Umbilical cord (tissue), 2 donors: ENCODE results near the gene TMEM134. TPM values are rescaled to one million over a fixed set of nuclear protein-coding genes. Genes with fewer than 3 reads are reported as not detected.

Experiments
- DNase-seq: peaks from one replicate; pipeline ENCODE4 v3.0.0-alpha.2; 2015; ENCODE audit warnings: low spot score
- total RNA-seq: library from RNA; depleted of rRNA; stranded (reverse); fragments of >200 nt; gene quantifications from one replicate; pipeline ENCODE4 v1.2.3, GENCODE V29; 2014; ENCODE audit warnings: low replicate concordance; ENCODE audit not compliant: insufficient read depth

Gene TMEM134
- total RNA-seq, 1 donor from 2014 or later, result 10.6 TPM

- DNase-seq, result no peak
Observed at GRCh38 chr11:67422891-67423290, 46.2 kb downstream of the TMEM134 start.

DNA sequence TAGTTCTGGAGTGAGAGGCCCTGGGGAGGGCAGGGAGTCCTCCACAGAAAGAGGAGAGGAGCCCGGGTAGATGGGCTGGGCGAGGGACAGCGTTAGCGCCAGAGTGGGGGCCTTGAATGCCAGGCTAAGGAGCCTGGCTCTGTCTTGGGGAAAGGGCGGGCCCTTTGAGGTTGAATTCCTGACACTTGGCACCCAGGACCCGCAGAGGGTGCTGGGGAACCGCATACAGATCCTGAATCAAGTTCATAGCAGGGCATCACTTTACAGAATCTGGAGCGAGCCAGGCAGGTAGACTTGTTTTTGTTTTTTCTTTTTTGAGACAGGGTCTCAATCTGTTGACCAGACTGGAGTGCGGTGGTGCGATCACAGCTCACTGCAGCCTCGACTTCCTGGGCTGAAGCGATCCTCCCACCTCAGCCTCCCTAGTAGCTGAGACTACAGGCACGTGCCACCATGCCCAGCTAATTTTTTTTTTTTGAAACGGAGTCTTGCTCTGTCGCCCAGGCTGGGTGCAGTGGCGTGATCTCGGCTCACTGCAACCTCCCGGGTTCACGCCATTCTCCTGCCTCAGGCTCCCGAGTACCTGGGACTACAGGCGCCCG is 47.5 kb downstream of the TMEM134 start:
- no peak for DNase-seq

- peak; percentile 95 for DNase-seq
Observed at GRCh38 chr11:67420646-67421429, 48.2 kb downstream of the TMEM134 start.

DNA sequence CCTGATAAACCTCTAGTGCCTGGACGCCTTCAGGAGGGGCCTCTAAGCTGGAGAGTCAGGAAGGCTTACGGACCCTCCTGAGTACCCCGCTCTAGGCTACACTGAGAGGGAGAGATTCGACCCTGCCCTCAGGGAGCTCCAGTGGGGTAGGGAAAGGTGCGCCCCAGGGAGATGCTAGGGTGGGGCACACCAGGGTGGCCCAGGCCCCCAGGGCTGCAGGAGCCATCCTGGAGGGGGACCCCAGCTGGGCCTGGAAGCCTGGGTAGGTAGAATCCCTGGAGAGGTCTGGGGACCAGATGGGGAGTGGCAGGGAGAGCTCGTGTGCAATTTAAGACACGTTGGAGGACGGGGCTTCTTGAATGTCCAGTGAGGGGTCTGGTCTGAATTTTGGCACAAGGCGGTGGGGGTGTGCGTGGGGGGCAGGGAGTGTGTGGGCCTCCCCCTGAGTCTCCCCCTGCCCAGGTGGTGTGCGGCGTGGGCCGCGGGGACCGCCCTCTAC is 48.9 kb downstream of the TMEM134 start:
- no peak for DNase-seq

- DNase-seq, result no peak
Observed at GRCh38 chr11:67419325-67420049, 49.6 kb downstream of the TMEM134 start.

- DNase-seq, result no peak
Observed at GRCh38 chr11:67418476-67419281, 50.4 kb downstream of the TMEM134 start.

DNA sequence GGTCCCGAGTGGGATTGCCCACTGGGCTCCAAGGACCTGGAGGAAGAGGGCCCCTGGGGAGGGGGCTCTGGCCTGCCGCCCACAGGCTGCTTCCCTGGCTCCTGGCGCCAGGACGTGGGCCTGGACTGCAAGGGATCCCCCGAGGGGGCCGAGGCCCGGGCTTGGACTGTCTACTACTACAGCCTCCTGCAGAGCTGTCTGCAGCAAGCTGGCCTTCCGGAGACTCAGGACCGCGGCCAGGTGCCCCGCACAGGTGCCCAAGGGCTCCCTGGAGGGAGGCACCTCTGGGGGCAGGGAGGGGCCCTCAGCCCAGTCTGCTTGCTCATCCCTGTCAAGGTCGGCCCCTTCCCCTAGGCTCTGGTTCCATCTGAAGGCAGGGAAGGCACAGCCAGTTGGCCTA is 51.6 kb downstream of the TMEM134 start:
- DNase-seq, result no peak

DNA sequence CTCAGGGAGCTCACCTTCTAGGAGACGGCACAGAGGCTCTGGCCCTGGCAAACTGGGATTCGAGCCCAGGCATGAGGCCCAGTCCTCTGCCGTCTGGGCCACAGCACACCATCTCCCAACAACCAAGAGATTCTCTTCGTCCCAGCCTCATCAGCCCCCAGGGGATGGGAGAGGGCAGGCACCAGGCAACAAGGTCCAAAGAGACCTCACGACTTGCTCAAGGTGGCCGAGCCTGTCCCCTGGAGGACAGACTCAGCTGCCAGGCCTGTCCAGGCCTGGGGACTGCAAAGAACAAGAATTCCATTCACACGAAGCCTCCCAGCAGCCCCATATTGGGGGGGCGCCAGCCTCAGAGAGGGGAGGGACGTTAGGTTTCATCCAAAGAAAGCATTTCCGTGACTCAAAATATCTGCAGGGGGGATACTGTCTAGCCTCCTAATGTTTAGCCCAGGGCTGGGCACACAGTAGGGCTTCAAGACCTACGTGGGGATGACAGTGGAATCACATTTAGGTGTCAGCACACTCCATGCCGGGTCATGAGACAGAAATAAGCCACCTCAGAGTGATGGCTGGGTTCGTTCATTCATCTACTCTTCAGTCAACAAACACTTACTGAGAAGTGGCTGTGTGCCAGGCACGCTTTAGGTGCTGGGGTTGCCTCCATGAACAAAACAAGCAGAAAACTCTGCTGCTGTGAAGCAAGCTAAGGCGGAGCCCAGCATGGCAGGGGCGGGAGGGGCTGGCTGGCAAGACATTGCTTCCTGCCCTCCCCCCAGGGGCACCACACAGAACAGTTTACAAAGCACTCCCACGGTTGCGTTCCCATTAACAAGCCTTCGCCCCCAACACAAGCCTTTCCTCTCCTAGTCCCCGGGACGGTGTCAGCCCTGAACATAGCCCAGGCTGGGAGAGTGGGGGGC is 52.4 kb downstream of the TMEM134 start:
- peak; percentile 33 for DNase-seq

- no peak for DNase-seq
Observed at GRCh38 chr11:67415501-67416304, 53.3 kb downstream of the TMEM134 start, which contains the start of gene CARNS1. Gene CARNS1 (plus strand): TSS chr11:67415678. CDS start chr11:67416200, 522 bp downstream.

DNA sequence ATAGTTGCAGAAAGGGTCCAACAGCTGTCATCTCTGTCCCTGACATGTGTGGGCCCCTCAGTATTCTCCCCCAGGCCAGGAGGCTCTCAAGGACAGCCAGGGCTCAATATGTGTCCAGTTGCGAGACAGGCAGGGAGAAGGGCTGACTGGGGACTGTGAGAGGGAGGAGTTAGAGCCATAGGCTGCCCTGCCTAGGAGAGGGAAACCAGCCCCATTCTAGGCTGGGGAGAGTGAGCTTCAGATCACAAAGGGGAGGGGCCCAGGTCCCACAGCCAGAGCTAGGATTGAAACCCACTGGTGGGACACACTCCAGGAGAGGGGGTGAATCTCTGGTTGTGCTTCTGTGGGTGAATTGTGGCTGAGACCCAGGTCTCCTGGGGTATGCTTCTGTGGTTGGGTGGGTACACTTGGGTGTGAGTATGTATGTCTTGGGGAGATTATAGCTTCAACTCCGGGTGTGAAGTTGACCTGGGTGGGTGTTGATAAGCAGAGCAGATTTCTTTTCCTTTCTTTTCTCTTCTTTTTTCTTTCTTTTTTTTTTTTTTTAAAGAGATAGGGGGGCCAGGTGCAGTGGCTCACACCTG is 55.7 kb downstream of the TMEM134 start:
- no peak for DNase-seq

DNA sequence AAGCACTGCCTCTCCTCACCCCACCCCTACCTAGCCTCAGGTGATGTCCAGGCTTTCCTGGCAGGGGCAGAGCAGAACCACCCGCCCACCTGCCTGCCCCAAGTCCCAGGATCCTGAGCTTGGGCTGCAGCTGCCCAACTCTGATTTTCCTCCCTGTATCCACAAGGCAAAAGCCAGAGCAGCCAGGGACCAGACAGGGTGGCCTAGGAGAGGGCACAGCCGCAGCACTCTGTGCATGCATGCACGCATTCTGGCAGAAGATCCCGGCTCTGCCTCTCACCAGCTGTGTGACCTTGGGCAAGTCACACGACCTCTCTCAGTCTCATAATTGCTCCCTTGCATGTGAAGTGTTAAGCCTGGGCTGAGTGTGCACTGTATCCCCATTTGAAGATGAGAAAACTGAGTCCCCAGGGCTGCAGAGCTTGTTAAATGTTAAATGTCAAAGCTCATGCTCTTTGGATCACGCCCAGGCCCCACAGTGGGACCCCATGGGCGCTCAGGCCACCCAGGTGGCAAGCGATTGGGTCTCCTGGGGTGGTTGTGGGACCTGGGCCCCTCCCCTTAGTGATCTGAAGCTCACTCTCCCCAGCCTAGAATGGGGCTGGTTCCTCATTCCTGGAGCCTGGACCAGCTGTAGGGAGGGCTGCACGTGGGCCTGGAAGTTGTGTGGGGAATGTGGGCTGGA is 56.4 kb downstream of the TMEM134 start:
- no peak for DNase-seq

DNA sequence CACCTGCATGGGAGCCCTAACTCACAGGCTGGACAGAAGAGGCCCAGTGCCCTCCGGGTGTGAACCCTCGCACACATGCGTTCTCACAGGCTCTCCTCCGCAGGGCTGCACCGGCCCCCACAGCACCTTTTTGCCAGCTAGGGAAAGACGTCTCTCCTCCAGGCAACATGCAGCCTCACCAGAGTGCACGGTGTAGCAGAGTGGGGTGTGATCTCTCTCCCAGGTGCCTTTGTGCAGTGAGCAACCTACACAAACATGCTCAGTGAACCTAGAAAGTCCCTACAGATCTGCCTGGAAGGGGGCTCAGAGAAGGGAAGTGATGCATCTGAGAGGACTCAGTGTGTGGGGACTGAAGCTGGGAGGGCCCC is 57.3 kb downstream of the TMEM134 start:
- DNase-seq, result no peak

Other genes with a start within 250 kb of the TMEM134 start
- gene GRK2, start 202.8 kb downstream of the TMEM134 start, total RNA-seq, result 46.2 TPM
- gene ANKRD13D, start 179.9 kb downstream of the TMEM134 start, total RNA-seq, result 31.1 TPM
- gene SSH3, start 165.7 kb downstream of the TMEM134 start, total RNA-seq, result 7.5 TPM
- gene POLD4, start 115.7 kb downstream of the TMEM134 start, total RNA-seq, result 52.7 TPM
- gene CLCF1, start 95.7 kb downstream of the TMEM134 start, total RNA-seq, result 11.1 TPM
- 9.4 TPM for gene RAD9A, start 77.3 kb downstream of the TMEM134 start, total RNA-seq
- 50.1 TPM for gene PPP1CA, start 67.4 kb downstream of the TMEM134 start, total RNA-seq
- 0.72 TPM for gene TBC1D10C, start 65.2 kb downstream of the TMEM134 start, total RNA-seq
- gene CARNS1, start 53.6 kb downstream of the TMEM134 start, total RNA-seq, result 1.2 TPM
- 33.0 TPM for gene RPS6KB2, start 40.8 kb downstream of the TMEM134 start, total RNA-seq
- gene PTPRCAP, start 31.6 kb downstream of the TMEM134 start, total RNA-seq, result 9.9 TPM
- 35.2 TPM for gene CORO1B, start 25.8 kb downstream of the TMEM134 start, total RNA-seq
- gene GPR152, start 16.5 kb downstream of the TMEM134 start, total RNA-seq, result not detected
- gene CABP4, start 13.9 kb downstream of the TMEM134 start, total RNA-seq, result 0.96 TPM
- gene AIP, start 13.8 kb upstream of the TMEM134 start, total RNA-seq, result 78.0 TPM
- gene PITPNM1, start 36.1 kb upstream of the TMEM134 start, total RNA-seq, result 28.6 TPM
- gene CDK2AP2, start 38.9 kb upstream of the TMEM134 start, total RNA-seq, result 17.3 TPM
- gene CABP2, start 54.2 kb upstream of the TMEM134 start, total RNA-seq, result not detected
- gene GSTP1, start 114.6 kb upstream of the TMEM134 start, total RNA-seq, result 587 TPM
- gene NDUFV1, start 137.7 kb upstream of the TMEM134 start, total RNA-seq, result 111 TPM
- 2.2 TPM for gene NUDT8, start 160.7 kb upstream of the TMEM134 start, total RNA-seq
- not detected for gene TBX10, start 170.5 kb upstream of the TMEM134 start, total RNA-seq
- gene ACY3, start 181.5 kb upstream of the TMEM134 start, total RNA-seq, result not detected
- 0.48 TPM for gene ALDH3B2, start 205.4 kb upstream of the TMEM134 start, total RNA-seq